GM21529 (cell line): ENCODE results near the gene CTNNA2.

ENCODE experiments used
- ATAC-seq: cut with Tn5 transposase; IDR thresholded peaks from one replicate; pipeline ENCODE4 v1.9.1; 2021; ENCODE audit not compliant: unreplicated experiment

The CTNNA2 gene

GRCh38 chr2:80248146-80248545 lies 735.3 kb downstream of the CTNNA2 start:
- ATAC-seq: no peak

GRCh38 chr2:80252294-80252986 lies 739.6 kb downstream of the CTNNA2 start:
- ATAC-seq: no peak

- ATAC-seq: no peak
Observed at GRCh38 chr2:80255918-80256781, 743.3 kb downstream of the CTNNA2 start.

- ATAC-seq: no peak
Observed at GRCh38 chr2:80256782-80257167, 743.9 kb downstream of the CTNNA2 start.

GRCh38 chr2:80257450-80257849 lies 744.6 kb downstream of the CTNNA2 start:
- ATAC-seq: no peak

GRCh38 chr2:80258341-80258740 lies 745.5 kb downstream of the CTNNA2 start:
- ATAC-seq: no peak

- ATAC-seq: no peak
Observed at GRCh38 chr2:80258793-80259192, 745.9 kb downstream of the CTNNA2 start.

GRCh38 chr2:80259292-80259691 lies 746.4 kb downstream of the CTNNA2 start:
- ATAC-seq: no peak

GRCh38 chr2:80266231-80266630 lies 753.4 kb downstream of the CTNNA2 start:
- no peak for ATAC-seq

GRCh38 chr2:80269806-80270205 lies 757.0 kb downstream of the CTNNA2 start:
- no peak for ATAC-seq

GRCh38 chr2:80280598-80280997 lies 767.7 kb downstream of the CTNNA2 start:
- ATAC-seq: no peak

- no peak for ATAC-seq
Observed at GRCh38 chr2:80281049-80281448, 768.2 kb downstream of the CTNNA2 start.

GRCh38 chr2:80288576-80288975 lies 775.7 kb downstream of the CTNNA2 start:
- no peak for ATAC-seq

GRCh38 chr2:80291656-80292055 lies 778.8 kb downstream of the CTNNA2 start:
- ATAC-seq: no peak

GRCh38 chr2:80292474-80292873 lies 779.6 kb downstream of the CTNNA2 start:
- ATAC-seq: no peak

- no peak for ATAC-seq
Observed at GRCh38 chr2:80293039-80293438, 780.2 kb downstream of the CTNNA2 start.

- ATAC-seq: no peak
Observed at GRCh38 chr2:80298954-80299353, 786.1 kb downstream of the CTNNA2 start.

- ATAC-seq: no peak
Observed at GRCh38 chr2:80299661-80300060, 786.8 kb downstream of the CTNNA2 start.

GRCh38 chr2:80300346-80300745 lies 787.5 kb downstream of the CTNNA2 start:
- ATAC-seq: no peak

GRCh38 chr2:80300954-80301353 lies 788.1 kb downstream of the CTNNA2 start:
- ATAC-seq: no peak

- ATAC-seq: no peak
Observed at GRCh38 chr2:80302001-80302313, 789.1 kb downstream of the CTNNA2 start.

GRCh38 chr2:80302314-80303005 lies 789.6 kb downstream of the CTNNA2 start:
- no peak for ATAC-seq
